Endothelial cell of umbilical vein (primary cell): ENCODE results near the gene RNPEP. TPM values are rescaled to one million over a fixed set of nuclear protein-coding genes. Genes with fewer than 3 reads are reported as not detected.

Experiments used
- BruUV-seq: library from RNA; stranded (reverse); fragments of 400-500 nt; replicated peaks from 2 replicates; lab custom pipeline; 2021; lab: Mats Ljungman, UMichigan
- CTCF ChIA-PET: fragments of 300-600, 350-600 bp; sonication (Branson Sonifier 250); formaldehyde crosslinking; loops from one replicate; lab custom pipeline; 2021; ENCODE audit warnings: antibody characterized with exemption, inconsistent platforms; lab: Charles Lee
- POLR2A ChIA-PET: fragments of 300-600, 350-600 bp; sonication (Branson Sonifier 250); formaldehyde crosslinking; loops from one replicate; lab custom pipeline; 2021; ENCODE audit warnings: antibody characterized with exemption, inconsistent platforms; lab: Charles Lee
- DNase-seq: peaks from one replicate; pipeline ENCODE4 v3.0.0-alpha.2; 2011; ENCODE audit warnings: low read depth, low spot score
- FAIRE-seq: peaks from 2 replicates; lab custom pipeline; 2011; peaks lifted over from hg19 to GRCh38; lab: Jason Lieb, UNC
- H2AFZ ChIP-seq: 2 replicates; pipeline ENCODE4 v1.6.0; 2012; ENCODE audit warnings: low read depth, low read length, control low read depth, inconsistent platforms
- H3K27ac ChIP-seq: 2 replicates; pipeline ENCODE4 v1.5.1; 2011; ENCODE audit warnings: low read depth, mild to moderate bottlenecking, control low read depth, low read length, moderate library complexity; ENCODE audit not compliant: insufficient read depth
- H3K27me3 ChIP-seq, 2 experiments: 2 replicates each; pipeline versions ENCODE4 v1.6.0 to v1.6.1; 2011; ENCODE audit warnings: low read length in 2 of 2, mixed read lengths in 1 of 2; ENCODE audit not compliant: control insufficient read depth in 2 of 2, insufficient read depth in 2 of 2
- H3K36me3 ChIP-seq, 2 experiments: 2 replicates in 1 of 2; 3 replicates in 1 of 2; pipeline ENCODE4 v1.5.1; 2011; ENCODE audit warnings: low read length in 2 of 2, mild to moderate bottlenecking in 1 of 2, moderate library complexity in 1 of 2; ENCODE audit not compliant: control insufficient read depth in 2 of 2, insufficient read depth in 2 of 2; ENCODE audit errors: extremely low read depth in 1 of 2
- H3K4me1 ChIP-seq: 3 replicates; pipeline ENCODE4 v1.5.1; 2011; ENCODE audit warnings: mild to moderate bottlenecking, low read length; ENCODE audit not compliant: control insufficient read depth, insufficient read depth; ENCODE audit errors: extremely low read depth
- H3K4me2 ChIP-seq: 2 replicates; pipeline ENCODE4 v1.6.1; 2011; ENCODE audit warnings: low read length, control low read depth, mixed read lengths; ENCODE audit not compliant: insufficient read depth
- H3K4me3 ChIP-seq, 3 experiments: fragments of 200-600 bp in 1 of 3; sonication (generic), shearing (Covaris generic) in 1 of 3; replicated peaks in 1 of 3; 2 replicates each; pipeline ENCODE4 v1.5.1; 2011 to 2016; ENCODE audit warnings: control low read depth in 3 of 3, low read length in 3 of 3, mild to moderate bottlenecking in 2 of 3, inconsistent platforms in 1 of 3, low read depth in 1 of 3, moderate library complexity in 1 of 3; ENCODE audit not compliant: insufficient read depth in 1 of 3
- H3K79me2 ChIP-seq: 2 replicates; pipeline ENCODE4 v1.6.0; 2012; ENCODE audit warnings: low read length, inconsistent platforms; ENCODE audit not compliant: control insufficient read depth, insufficient read depth
- H3K9ac ChIP-seq: replicated peaks from 2 replicates; pipeline ENCODE3; 2011; ENCODE audit warnings: low read length, control low read depth; ENCODE audit not compliant: insufficient read depth; ENCODE audit errors: extremely low read depth
- H3K9me1 ChIP-seq: replicated peaks from 3 replicates; pipeline ENCODE4 v1.6.0; 2011; ENCODE audit warnings: mild to moderate bottlenecking, low read length; ENCODE audit not compliant: control insufficient read depth, insufficient read depth; ENCODE audit errors: extremely low read depth
- H3K9me3 ChIP-seq: replicated peaks from 2 replicates; pipeline ENCODE4 v1.5.1; 2012; ENCODE audit warnings: low read length, inconsistent platforms; ENCODE audit not compliant: control insufficient read depth, insufficient read depth
- H4K20me1 ChIP-seq: replicated peaks from 2 replicates; pipeline ENCODE3; 2011; ENCODE audit warnings: mild to moderate bottlenecking, low read length; ENCODE audit not compliant: control insufficient read depth, insufficient read depth; ENCODE audit errors: extremely low read depth
- EZH2 ChIP-seq: IDR thresholded peaks from 2 replicates; pipeline ENCODE4 v1.6.1; 2012; ENCODE audit warnings: borderline replicate concordance, low read depth, mild to moderate bottlenecking, moderate library complexity, low read length, inconsistent platforms; ENCODE audit not compliant: severe bottlenecking
- FOS ChIP-seq: IDR thresholded peaks from 2 replicates; pipeline ENCODE4 v1.6.1; 2011; ENCODE audit warnings: mild to moderate bottlenecking, low read length, moderate library complexity, borderline replicate concordance; ENCODE audit not compliant: insufficient read depth
- GATA2 ChIP-seq: IDR thresholded peaks from 2 replicates; pipeline ENCODE4 v1.7.0; 2011; ENCODE audit warnings: low read depth, mild to moderate bottlenecking, moderate library complexity, mixed read lengths, low read length; ENCODE audit not compliant: insufficient read length, insufficient read depth
- JUN ChIP-seq: IDR thresholded peaks from 2 replicates; pipeline ENCODE4 v1.6.1; 2011; ENCODE audit warnings: borderline replicate concordance, low read depth; ENCODE audit not compliant: insufficient read length, insufficient read depth
- MAX ChIP-seq: IDR thresholded peaks from 2 replicates; pipeline ENCODE4 v1.6.1; 2011; ENCODE audit not compliant: insufficient read depth, insufficient read length
- MYC ChIP-seq: IDR thresholded peaks from one replicate; pipeline ENCODE4 v1.6.1; 2011; ENCODE audit warnings: mild to moderate bottlenecking, low read depth, low read length
- POLR2A ChIP-seq: IDR thresholded peaks from 2 replicates; pipeline ENCODE4 v1.6.1; 2012; ENCODE audit warnings: low read depth, mild to moderate bottlenecking, control low read depth, low read length
- POLR2AphosphoS5 ChIP-seq: IDR thresholded peaks from 2 replicates; pipeline ENCODE4 v1.6.1; 2012; ENCODE audit warnings: low read depth, mild to moderate bottlenecking, control low read depth, low read length, moderate library complexity; ENCODE audit not compliant: insufficient read depth
- dilution Hi-C: fragments of 300-500 bp; cut with MboI; formaldehyde crosslinking; loops from one replicate; pipeline ENCODE4 v1.15.0; 2019; ENCODE audit warnings: low sequenced_read_pairs; ENCODE audit not compliant: extremely low pct_ligation_motif_present
- intact Hi-C: fragments of 100-400 bp; cut with micrococcal nuclease; formaldehyde crosslinking; loops from one replicate; pipeline ENCODE4 v1.10.0; 2022
- polyA plus RNA-seq, 4 experiments: library from polyadenylated mRNA; depleted of rRNA in 3 of 4; stranded (reverse) in 3 of 4; unstranded in 1 of 4; fragments of >200 nt; gene quantifications; 2 replicates each; pipeline versions ENCODE4 v1.2.1 to v1.2.3, GENCODE V29; 2011 to 2012; ENCODE audit warnings: missing spikeins in 1 of 4
- total RNA-seq: library from RNA; stranded (reverse); gene quantifications from 2 replicates; pipeline ENCODE4 v1.2.3, GENCODE V29; 2021
- TF ChIP-seq, protein P1 (sequence below), 2 donors: IDR thresholded peaks; 1 replicate in 1 of 2; 2 replicates in 1 of 2; pipeline ENCODE4 v1.5.1; 2011; ENCODE audit warnings: low read length in 2 of 2, mild to moderate bottlenecking in 2 of 2, moderate library complexity in 2 of 2, control low read depth in 1 of 2, inconsistent platforms in 1 of 2, low read depth in 1 of 2; ENCODE audit not compliant: insufficient read depth in 1 of 2; ENCODE audit errors: extremely low read depth in 1 of 2

Gene RNPEP
- total and polyA plus RNA-seq, 2 donors (not counting 3 experiments of a cell fraction or from before 2014, with no cell fraction given): 56.1 to 73.5 TPM

DNA sequence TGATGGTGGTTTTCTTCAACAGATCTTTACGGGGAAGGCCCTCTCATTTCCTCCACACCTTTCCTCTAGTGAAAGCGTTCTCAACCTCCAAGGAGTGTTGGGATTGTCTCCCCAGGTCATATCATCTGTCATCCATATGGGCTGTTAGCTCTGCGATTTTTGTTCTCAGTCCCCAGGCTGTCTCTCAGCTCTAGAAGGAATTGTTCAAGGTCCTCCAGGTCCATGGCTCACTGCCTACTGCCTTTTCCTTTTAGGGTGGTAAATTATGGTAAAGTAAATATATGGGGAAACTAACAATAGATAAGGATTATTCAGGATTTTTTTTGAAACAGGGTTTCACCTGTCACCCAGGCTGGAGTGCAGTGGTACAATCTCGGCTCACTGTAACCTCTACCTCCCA is 65.5 kb downstream of the RNPEP start:
- H3K4me3 ChIP-seq: no peak overlapping the region
- no peak overlapping the region for H3K4me2 ChIP-seq
- no peak for DNase-seq
- no peak overlapping the region for H3K27ac ChIP-seq
- TF ChIP-seq MAX (no peak), MYC (no peak), GATA2 (no peak), POLR2A (no peak), JUN (no peak), FOS (no peak), EZH2 (no peak), POLR2AphosphoS5 (no peak)
- TF ChIP-seq, protein P1, sequence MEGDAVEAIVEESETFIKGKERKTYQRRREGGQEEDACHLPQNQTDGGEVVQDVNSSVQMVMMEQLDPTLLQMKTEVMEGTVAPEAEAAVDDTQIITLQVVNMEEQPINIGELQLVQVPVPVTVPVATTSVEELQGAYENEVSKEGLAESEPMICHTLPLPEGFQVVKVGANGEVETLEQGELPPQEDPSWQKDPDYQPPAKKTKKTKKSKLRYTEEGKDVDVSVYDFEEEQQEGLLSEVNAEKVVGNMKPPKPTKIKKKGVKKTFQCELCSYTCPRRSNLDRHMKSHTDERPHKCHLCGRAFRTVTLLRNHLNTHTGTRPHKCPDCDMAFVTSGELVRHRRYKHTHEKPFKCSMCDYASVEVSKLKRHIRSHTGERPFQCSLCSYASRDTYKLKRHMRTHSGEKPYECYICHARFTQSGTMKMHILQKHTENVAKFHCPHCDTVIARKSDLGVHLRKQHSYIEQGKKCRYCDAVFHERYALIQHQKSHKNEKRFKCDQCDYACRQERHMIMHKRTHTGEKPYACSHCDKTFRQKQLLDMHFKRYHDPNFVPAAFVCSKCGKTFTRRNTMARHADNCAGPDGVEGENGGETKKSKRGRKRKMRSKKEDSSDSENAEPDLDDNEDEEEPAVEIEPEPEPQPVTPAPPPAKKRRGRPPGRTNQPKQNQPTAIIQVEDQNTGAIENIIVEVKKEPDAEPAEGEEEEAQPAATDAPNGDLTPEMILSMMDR (IDR thresholded peaks at IDR 0.05; ENCODE audit: extremely low read depth in 1 of 2, insufficient read depth in 1 of 2, low read depth in 1 of 2, low read length in 2 of 2): no peak
- no TSS peak for BruUV-seq
- no peak for FAIRE-seq
- H3K9me1 ChIP-seq: no peaks in the 10 kb centered on the region
- dilution Hi-C loops (no loop called here), intact Hi-C loops (no loop called here)
- no peaks in the 10 kb centered on the region for H3K9me3 ChIP-seq
- peaks cover 0 to 2% of the 10 kb centered on the region in 2 experiments for H3K27me3 ChIP-seq
- no peaks in the 10 kb centered on the region for H3K4me1 ChIP-seq
- H2AFZ ChIP-seq: no peak overlapping the region
- H3K79me2 ChIP-seq: no peaks in the 10 kb centered on the region
- no peaks in the 10 kb centered on the region for H3K36me3 ChIP-seq
- CTCF ChIA-PET: no interaction called here
- no peaks in the 10 kb centered on the region for H4K20me1 ChIP-seq
- no peak overlapping the region for H3K9ac ChIP-seq
- POLR2A ChIA-PET: no interaction called here
